ENCODE data around the gene PPP1CC. TPM values are rescaled to one million over a fixed set of nuclear protein-coding genes. Genes with fewer than 3 reads are reported as not detected.
A peak's percentile ranks its signal among the peaks of the same experiment; 100 is the strongest.

PPP1CC gene
- total RNA-seq, 2 donors from 2014 or later: 99.5 to 199 TPM

GRCh38 chr12:110696283-110696682 is 46.4 kb downstream of the PPP1CC start:
- Histone ChIP-seq H3K27ac (no peak overlapping the region), H3K36me3 (no peaks in the 10 kb centered on the region), H3K4me3 (no peak overlapping the region), H3K4me1 (peaks cover 0 to 43% of the 10 kb centered on the region in 2 donors), H3K9me3 (no peaks in the 10 kb centered on the region), H3K27me3 (no peaks in the 10 kb centered on the region)
- no peak for TF ChIP-seq CTCF (IDR thresholded peaks at IDR 0.05)
- no peak for DNase-seq (ENCODE audit: low spot score)

- peak overlapping the region; percentile 81 to 88 for H3K27ac ChIP-seq
- peaks cover 0 to 45% of the 10 kb centered on the region in 2 donors for H3K4me1 ChIP-seq
- peak; percentile 73 for DNase-seq (ENCODE audit: low spot score)
- no peak overlapping the region for H3K4me3 ChIP-seq
- no peaks in the 10 kb centered on the region for H3K36me3 ChIP-seq
- no peaks in the 10 kb centered on the region for H3K9me3 ChIP-seq
- TF ChIP-seq CTCF (IDR thresholded peaks at IDR 0.05): no peak
- no peaks in the 10 kb centered on the region for H3K27me3 ChIP-seq
Observed at GRCh38 chr12:110694330-110694901, 48.3 kb downstream of the PPP1CC start.

GRCh38 chr12:110693731-110694130 is 49.0 kb downstream of the PPP1CC start:
- Histone ChIP-seq H3K4me1 (peaks cover 0 to 40% of the 10 kb centered on the region in 2 donors), H3K9me3 (no peaks in the 10 kb centered on the region), H3K27ac (peak overlapping the region; percentile 81 to 88), H3K36me3 (no peaks in the 10 kb centered on the region), H3K27me3 (no peaks in the 10 kb centered on the region), H3K4me3 (no peak overlapping the region)
- no peak for DNase-seq (ENCODE audit: low spot score)
- TF ChIP-seq CTCF (IDR thresholded peaks at IDR 0.05): no peak

GRCh38 chr12:110690127-110690430 is 52.6 kb downstream of the PPP1CC start:
- H3K36me3 ChIP-seq: no peaks in the 10 kb centered on the region
- DNase-seq (ENCODE audit: low spot score): no peak
- peaks cover 0 to 43% of the 10 kb centered on the region in 2 donors for H3K4me1 ChIP-seq
- no peaks in the 10 kb centered on the region for H3K27me3 ChIP-seq
- H3K9me3 ChIP-seq: no peaks in the 10 kb centered on the region
- H3K27ac ChIP-seq: peak overlapping the region; percentile 78 to 84
- no peak overlapping the region for H3K4me3 ChIP-seq
- TF ChIP-seq CTCF (IDR thresholded peaks at IDR 0.05): no peak

- TF ChIP-seq CTCF (IDR thresholded peaks at IDR 0.05): no peak
- peaks cover 0 to 38% of the 10 kb centered on the region in 2 donors for H3K4me1 ChIP-seq
- H3K27ac ChIP-seq: peak overlapping the region; percentile 78 to 84
- H3K36me3 ChIP-seq: no peaks in the 10 kb centered on the region
- no peaks in the 10 kb centered on the region for H3K27me3 ChIP-seq
- H3K9me3 ChIP-seq: no peaks in the 10 kb centered on the region
- DNase-seq (ENCODE audit: low spot score): peak; percentile 69
- peak overlapping the region; percentile 63 to 68 for H3K4me3 ChIP-seq
Observed at GRCh38 chr12:110689281-110690126, 53.2 kb downstream of the PPP1CC start.
